Neutrophil (primary cell): ENCODE data around the gene THSD4.

Experiments
- H3K27ac ChIP-seq: fragments of 200-600 bp; sonication (generic); 2 replicates; pipeline ENCODE4 v1.5.1; 2016; ENCODE audit warnings: mild to moderate bottlenecking, moderate library complexity
- H3K27me3 ChIP-seq: fragments of 200-600 bp; sonication (generic); 2 replicates; pipeline ENCODE4 v1.6.0; 2016; ENCODE audit warnings: mild to moderate bottlenecking
- H3K36me3 ChIP-seq: fragments of 200-600 bp; sonication (generic); 2 replicates; pipeline ENCODE4 v1.5.1; 2017
- H3K4me1 ChIP-seq, 2 experiments: fragments of 200-600 bp in 1 of 2; sonication (generic) in 1 of 2; 1 replicate in 1 of 2; 2 replicates in 1 of 2; pipeline versions ENCODE4 v1.5.1 to v1.6.1; 2013 to 2016; ENCODE audit warnings: low read depth in 1 of 2, low read length in 1 of 2, mild to moderate bottlenecking in 1 of 2, moderate library complexity in 1 of 2; ENCODE audit not compliant: control insufficient read depth in 1 of 2, insufficient read depth in 1 of 2
- H3K4me3 ChIP-seq, 2 experiments: fragments of 200-600 bp in 1 of 2; sonication (generic) in 1 of 2; 1 replicate in 1 of 2; 2 replicates in 1 of 2; pipeline ENCODE4 v1.5.1; 2013 to 2016; ENCODE audit warnings: low read depth in 1 of 2, low read length in 1 of 2, mild to moderate bottlenecking in 1 of 2, moderate library complexity in 1 of 2
- H3K9me3 ChIP-seq: fragments of 200-600 bp; sonication (generic); 2 replicates; pipeline ENCODE4 v1.5.1; 2016
- TF ChIP-seq, protein P1 (sequence below): fragments of 200-600 bp; sonication (generic); IDR thresholded peaks from 2 replicates; pipeline ENCODE4 v1.5.1; 2016; ENCODE audit warnings: antibody characterized with exemption

THSD4 gene

DNA sequence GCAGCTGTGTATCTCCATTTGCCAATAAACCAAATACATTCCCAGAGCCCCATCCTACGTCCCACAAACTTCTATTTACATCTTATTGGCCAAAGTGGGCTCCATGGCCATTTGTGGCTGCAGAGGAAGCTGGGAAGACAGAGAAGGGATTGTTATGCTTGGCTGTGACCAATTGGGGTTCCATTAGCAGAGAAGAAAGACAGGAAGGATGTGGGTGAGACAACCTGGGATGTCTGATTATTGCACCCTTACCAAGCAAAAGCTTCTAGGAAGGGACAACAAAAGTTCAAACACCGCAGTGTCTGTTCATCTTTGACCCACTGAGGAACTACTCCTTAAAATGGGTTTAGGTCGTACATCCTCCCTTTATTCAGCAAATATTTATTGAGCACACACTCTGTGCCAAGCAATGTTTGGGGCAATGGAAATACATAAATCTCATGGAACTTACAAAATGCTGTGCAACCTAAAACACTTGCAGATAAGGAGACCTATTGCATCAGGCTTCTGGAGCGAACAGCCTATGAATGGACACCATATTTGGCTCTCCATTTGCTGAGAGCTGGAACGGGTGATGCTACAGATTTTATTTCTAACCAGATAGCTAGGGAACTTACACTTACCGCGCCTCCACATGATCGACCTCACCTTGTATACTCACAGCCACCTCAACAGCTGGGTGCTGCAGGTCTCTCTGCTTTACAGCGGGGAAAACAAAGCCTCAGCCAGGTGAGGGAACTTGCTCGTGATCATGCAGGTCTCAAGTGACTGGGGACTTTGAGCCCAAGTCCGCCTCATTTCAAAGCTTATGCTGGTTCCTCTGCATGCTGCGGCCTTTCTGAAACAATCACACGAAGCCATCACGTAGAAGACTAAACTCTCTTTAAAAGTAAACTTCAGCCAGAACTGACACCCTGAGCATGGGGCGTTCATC lies 673.6 kb downstream of the THSD4 start:
- Histone ChIP-seq H3K4me1 (no peaks in the 10 kb centered on the region), H3K9me3 (no peaks in the 10 kb centered on the region), H3K27me3 (no peaks in the 10 kb centered on the region), H3K4me3 (no peak overlapping the region), H3K27ac (no peak overlapping the region), H3K36me3 (no peaks in the 10 kb centered on the region)
- TF ChIP-seq, protein P1, sequence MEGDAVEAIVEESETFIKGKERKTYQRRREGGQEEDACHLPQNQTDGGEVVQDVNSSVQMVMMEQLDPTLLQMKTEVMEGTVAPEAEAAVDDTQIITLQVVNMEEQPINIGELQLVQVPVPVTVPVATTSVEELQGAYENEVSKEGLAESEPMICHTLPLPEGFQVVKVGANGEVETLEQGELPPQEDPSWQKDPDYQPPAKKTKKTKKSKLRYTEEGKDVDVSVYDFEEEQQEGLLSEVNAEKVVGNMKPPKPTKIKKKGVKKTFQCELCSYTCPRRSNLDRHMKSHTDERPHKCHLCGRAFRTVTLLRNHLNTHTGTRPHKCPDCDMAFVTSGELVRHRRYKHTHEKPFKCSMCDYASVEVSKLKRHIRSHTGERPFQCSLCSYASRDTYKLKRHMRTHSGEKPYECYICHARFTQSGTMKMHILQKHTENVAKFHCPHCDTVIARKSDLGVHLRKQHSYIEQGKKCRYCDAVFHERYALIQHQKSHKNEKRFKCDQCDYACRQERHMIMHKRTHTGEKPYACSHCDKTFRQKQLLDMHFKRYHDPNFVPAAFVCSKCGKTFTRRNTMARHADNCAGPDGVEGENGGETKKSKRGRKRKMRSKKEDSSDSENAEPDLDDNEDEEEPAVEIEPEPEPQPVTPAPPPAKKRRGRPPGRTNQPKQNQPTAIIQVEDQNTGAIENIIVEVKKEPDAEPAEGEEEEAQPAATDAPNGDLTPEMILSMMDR, result no peak

DNA sequence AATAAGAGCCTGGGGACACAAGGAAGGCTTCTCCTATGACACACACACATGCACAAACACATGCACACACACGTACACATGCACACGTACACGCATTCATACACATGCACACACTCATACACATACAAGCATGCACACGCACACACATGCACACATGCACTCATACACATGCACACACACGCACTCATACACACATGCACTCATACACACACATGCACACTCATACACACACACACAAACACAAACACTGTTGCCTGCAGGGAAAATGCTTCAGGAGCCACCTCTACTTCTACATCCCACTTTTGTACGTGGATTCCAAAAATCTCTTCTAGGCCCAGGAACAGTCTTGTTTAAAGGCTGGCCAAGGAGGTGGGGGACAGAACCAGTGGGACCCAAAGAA lies 674.3 kb downstream of the THSD4 start:
- TF ChIP-seq, protein P1, result no peak
- no peak overlapping the region for H3K27ac ChIP-seq
- no peaks in the 10 kb centered on the region for H3K27me3 ChIP-seq

DNA sequence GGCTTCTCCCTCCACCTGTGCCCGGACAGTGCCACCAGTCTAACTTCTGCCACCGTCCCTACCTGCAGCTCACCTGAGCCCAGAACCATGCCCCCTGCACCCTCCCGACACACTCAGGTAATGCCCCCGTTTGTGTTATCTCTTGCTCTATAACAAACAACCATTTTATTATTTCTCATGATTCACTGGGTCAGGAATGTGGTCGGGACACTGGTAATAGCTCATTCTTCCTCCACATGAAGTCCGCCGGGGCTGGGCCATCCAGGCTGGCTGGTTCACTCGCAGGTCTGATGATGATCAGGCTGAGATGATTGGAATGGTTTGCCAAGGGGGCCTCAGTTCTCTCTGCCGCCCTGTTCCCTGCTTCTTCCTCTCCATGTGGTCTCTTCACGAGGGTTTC lies 674.8 kb downstream of the THSD4 start:
- no peaks in the 10 kb centered on the region for H3K36me3 ChIP-seq
- H3K4me1 ChIP-seq, result no peaks in the 10 kb centered on the region
- H3K9me3 ChIP-seq, result no peaks in the 10 kb centered on the region
- TF ChIP-seq, protein P1, result no peak
- H3K27me3 ChIP-seq, result no peaks in the 10 kb centered on the region
- H3K4me3 ChIP-seq, result no peak overlapping the region
- H3K27ac ChIP-seq, result no peak overlapping the region

More for the DNA sequence above, 674.3 kb downstream of the THSD4 start:
- Histone ChIP-seq H3K4me3 (no peak overlapping the region), H3K36me3 (no peaks in the 10 kb centered on the region), H3K9me3 (no peaks in the 10 kb centered on the region), H3K4me1 (no peaks in the 10 kb centered on the region)

DNA sequence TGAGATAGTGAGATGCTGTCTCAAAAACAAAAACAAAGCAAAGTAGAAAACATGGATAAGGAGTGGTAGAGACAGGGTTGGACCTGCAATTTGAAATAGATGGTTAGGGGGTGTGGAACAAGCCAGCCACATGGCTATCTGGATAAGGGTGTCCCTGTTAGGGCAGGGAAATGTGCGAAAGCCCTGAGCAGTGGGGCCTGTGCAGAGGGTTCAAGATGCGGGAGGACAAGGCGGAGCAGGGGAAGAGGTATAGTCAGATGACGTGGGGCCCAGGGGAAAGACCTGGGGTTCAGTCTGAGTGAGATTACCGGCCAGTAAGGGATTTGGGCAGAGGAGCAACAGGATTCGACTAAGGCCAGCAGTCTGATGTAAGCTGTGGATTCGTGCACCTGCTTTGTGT lies 676.7 kb downstream of the THSD4 start:
- H3K27ac ChIP-seq, result no peak overlapping the region
- H3K9me3 ChIP-seq, result no peaks in the 10 kb centered on the region
- H3K36me3 ChIP-seq, result no peaks in the 10 kb centered on the region
- no peaks in the 10 kb centered on the region for H3K4me1 ChIP-seq
- TF ChIP-seq, protein P1, result no peak
- H3K4me3 ChIP-seq, result no peak overlapping the region
- no peaks in the 10 kb centered on the region for H3K27me3 ChIP-seq

DNA sequence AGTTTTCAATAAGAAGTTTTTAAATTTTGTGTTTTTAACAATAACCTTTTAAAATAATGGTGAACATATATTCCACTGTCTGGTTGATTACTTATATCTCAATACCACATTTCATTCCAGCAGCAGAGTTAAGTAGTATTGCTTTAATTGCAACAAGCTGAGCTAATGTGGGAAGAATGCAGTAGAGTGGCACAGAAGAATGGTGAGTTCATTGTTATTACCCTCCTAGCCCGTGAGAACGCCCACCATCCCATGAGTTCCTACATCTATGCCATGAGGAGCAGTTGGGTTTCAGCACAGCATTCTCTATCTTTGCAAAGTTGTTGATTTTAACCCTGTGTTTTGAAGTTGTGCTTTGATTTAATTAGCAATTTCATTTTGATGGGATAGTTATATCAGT lies 677.2 kb downstream of the THSD4 start:
- Histone ChIP-seq H3K4me3 (no peak overlapping the region), H3K4me1 (no peaks in the 10 kb centered on the region), H3K36me3 (no peaks in the 10 kb centered on the region), H3K27me3 (no peaks in the 10 kb centered on the region), H3K27ac (no peak overlapping the region), H3K9me3 (no peaks in the 10 kb centered on the region)
- TF ChIP-seq, protein P1, result no peak
